ENCODE results near the gene DENND6B. TPM values are rescaled to one million over a fixed set of nuclear protein-coding genes. Genes with fewer than 3 reads are reported as not detected.

DENND6B gene
- total RNA-seq, 4 donors from 2014 or later, result 2.2 to 3.1 (median 2.7) TPM

GRCh38 chr22:50310031-50310722 lies 16.6 kb downstream of the DENND6B start:
- ATAC-seq (ENCODE audit: low FRiP score), result no peak
- TF ChIP-seq, protein P1, sequence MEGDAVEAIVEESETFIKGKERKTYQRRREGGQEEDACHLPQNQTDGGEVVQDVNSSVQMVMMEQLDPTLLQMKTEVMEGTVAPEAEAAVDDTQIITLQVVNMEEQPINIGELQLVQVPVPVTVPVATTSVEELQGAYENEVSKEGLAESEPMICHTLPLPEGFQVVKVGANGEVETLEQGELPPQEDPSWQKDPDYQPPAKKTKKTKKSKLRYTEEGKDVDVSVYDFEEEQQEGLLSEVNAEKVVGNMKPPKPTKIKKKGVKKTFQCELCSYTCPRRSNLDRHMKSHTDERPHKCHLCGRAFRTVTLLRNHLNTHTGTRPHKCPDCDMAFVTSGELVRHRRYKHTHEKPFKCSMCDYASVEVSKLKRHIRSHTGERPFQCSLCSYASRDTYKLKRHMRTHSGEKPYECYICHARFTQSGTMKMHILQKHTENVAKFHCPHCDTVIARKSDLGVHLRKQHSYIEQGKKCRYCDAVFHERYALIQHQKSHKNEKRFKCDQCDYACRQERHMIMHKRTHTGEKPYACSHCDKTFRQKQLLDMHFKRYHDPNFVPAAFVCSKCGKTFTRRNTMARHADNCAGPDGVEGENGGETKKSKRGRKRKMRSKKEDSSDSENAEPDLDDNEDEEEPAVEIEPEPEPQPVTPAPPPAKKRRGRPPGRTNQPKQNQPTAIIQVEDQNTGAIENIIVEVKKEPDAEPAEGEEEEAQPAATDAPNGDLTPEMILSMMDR (IDR thresholded peaks at IDR 0.05), result no peak
- DNase-seq (ENCODE audit: low spot score), result no peak

GRCh38 chr22:50309601-50309991 lies 17.2 kb downstream of the DENND6B start:
- DNase-seq (ENCODE audit: low spot score) (no peak), ATAC-seq (ENCODE audit: low FRiP score) (no peak)

DNA sequence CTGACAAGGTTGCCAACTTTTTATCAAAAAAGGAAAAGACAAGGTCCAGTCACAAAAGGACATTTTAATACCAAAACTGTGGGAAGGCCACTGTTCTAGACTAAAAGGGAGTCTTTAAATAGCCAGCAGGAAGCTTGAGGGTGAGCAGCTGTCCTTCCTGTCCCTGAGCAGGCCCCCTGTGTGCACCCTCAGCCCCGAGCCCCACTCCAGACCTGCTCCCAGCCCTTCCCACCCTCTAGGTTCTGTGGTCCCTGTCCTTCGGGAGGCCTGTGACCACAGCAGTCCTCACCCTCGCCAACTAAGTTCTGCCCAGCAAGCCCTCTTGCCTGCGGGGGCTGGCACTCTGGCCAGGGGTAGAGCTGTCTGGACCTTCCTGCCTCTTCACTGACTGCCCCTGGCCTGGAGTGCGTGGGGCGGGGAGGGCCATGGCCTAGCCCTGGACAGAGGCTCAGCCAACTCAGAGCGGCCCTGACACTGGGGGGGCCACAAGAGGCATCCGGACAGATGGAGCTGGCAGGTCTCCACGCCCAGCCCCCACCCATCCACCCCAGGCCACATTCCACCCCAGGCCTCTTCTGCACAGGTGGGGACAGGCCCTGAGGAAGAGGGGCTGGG lies 17.7 kb downstream of the DENND6B start:
- TF ChIP-seq, protein P1 (IDR thresholded peaks at IDR 0.05), result no peak
- ATAC-seq (ENCODE audit: low FRiP score) (no peak), DNase-seq (ENCODE audit: low spot score) (no peak)

More at GRCh38 chr22:50309601-50309991, 17.2 kb downstream of the DENND6B start:
- TF ChIP-seq, protein P1 (IDR thresholded peaks at IDR 0.05), result no peak

GRCh38 chr22:50308597-50308935 lies 18.2 kb downstream of the DENND6B start:
- ATAC-seq (ENCODE audit: low FRiP score) (peak; percentile 5), DNase-seq (ENCODE audit: low spot score) (no peak)
- TF ChIP-seq, protein P1 (IDR thresholded peaks at IDR 0.05), result no peak

DNA sequence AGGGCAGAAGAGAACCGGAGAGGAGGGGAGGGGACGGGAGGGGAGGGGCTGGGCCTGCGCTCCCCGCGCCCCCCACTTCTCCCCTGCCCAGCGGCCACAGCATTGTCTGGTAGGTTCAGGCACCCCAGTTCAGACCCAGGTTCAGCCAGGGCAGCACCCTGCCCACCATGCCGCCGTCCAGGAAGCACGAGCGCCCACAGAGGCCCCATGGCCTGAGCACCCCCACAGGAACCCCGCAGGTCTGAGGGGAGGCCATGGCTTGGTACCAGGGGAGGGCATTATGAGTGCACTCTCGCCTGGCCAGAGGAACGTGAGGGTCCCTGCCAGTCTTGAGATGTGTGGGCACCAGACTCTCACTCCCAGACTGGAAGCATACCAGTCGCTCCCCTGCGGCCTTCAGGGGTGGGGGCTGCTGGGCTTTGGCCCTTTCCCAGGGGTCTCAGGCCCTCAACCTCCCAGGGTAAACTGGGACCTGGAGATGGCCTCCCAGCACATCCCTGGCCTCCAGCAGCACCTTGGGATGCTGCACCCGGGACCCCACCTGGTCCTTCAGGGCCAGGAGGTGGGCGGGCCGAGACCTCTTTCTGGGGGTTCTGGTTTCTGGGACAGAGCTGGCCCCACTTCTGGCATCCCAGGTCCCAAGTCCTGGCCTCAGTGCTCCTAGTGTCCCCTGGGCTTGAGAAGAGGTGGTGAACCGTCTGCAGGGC lies 18.8 kb downstream of the DENND6B start:
- TF ChIP-seq, protein P1 (IDR thresholded peaks at IDR 0.05), result no peak
- ATAC-seq (ENCODE audit: low FRiP score) (no peak), DNase-seq (ENCODE audit: low spot score) (no peak)

- DNase-seq (ENCODE audit: low spot score) (no peak), ATAC-seq (ENCODE audit: low FRiP score) (peak; percentile 27)
- TF ChIP-seq, protein P1 (IDR thresholded peaks at IDR 0.05), result no peak
These were observed 19.8 kb downstream of the DENND6B start, which contains the start of gene PLXNB2 for GRCh38 chr22:50306753-50307749. Gene PLXNB2, minus strand, starts transcription at chr22:50307646. Its CDS starts 17,062 bp downstream, at chr22:50290584.

Data from omental fat pad (tissue), 4 donors.